Hepatocyte (in vitro differentiated cells): ENCODE data around the gene HOXA5.

Experiments used
- EZH2 ChIP-seq: fragments of 200-600 bp; sonication (generic); IDR thresholded peaks from 2 replicates; pipeline ENCODE4 v1.6.1; 2016; ENCODE audit warnings: antibody characterized with exemption, mild to moderate bottlenecking, borderline replicate concordance
- EZH2phosphoT487 ChIP-seq: fragments of 200-600 bp; sonication (generic); IDR thresholded peaks from one replicate; pipeline ENCODE4 v1.6.1; 2018; ENCODE audit warnings: antibody characterized with exemption, mild to moderate bottlenecking, low read depth, moderate library complexity; ENCODE audit not compliant: unreplicated experiment, severe bottlenecking
- TF ChIP-seq, protein P1 (sequence below): fragments of 200-600 bp; sonication (generic); IDR thresholded peaks from 2 replicates; pipeline ENCODE4 v1.5.1; 2016; ENCODE audit warnings: antibody characterized with exemption, mild to moderate bottlenecking; ENCODE audit not compliant: poor library complexity

DNA sequence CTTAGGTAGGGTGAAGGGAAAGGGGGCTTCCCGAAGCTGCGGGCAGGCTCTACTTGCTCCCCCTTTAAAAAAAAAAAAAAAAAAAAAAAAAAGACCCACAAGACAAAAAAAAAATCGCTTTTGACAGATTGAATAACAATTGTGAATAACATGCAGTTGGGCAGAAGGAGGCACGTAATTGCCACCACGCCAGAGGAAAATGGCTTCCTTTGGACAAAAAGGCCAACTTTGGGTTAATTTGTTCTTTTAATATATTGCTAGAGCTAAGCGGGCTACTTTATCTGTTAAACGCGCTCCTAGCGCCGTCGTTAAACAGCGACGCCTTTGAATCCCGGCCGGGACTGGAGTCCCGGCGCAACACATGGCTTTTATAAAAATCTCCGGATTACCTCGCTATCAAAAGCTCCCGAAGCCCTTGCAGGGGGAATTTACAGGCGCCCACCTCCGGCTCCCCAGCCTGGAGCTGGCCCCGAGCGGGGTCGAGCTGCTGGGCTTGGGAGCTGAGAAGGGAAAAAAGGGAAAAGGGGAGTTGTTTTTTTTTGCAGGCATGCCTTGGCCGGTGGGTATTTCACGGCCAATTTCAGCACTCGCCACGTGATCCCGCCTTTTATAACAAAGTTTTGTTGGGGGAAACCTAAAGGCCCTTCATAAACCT is 40.3 kb upstream of the HOXA5 start:
- TF ChIP-seq EZH2phosphoT487 (no peak), EZH2 (no peak)
- TF ChIP-seq, protein P1, sequence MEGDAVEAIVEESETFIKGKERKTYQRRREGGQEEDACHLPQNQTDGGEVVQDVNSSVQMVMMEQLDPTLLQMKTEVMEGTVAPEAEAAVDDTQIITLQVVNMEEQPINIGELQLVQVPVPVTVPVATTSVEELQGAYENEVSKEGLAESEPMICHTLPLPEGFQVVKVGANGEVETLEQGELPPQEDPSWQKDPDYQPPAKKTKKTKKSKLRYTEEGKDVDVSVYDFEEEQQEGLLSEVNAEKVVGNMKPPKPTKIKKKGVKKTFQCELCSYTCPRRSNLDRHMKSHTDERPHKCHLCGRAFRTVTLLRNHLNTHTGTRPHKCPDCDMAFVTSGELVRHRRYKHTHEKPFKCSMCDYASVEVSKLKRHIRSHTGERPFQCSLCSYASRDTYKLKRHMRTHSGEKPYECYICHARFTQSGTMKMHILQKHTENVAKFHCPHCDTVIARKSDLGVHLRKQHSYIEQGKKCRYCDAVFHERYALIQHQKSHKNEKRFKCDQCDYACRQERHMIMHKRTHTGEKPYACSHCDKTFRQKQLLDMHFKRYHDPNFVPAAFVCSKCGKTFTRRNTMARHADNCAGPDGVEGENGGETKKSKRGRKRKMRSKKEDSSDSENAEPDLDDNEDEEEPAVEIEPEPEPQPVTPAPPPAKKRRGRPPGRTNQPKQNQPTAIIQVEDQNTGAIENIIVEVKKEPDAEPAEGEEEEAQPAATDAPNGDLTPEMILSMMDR = no peak
